Aorta (tissue), 5 donors: ENCODE data around the gene FBN2. TPM values are rescaled to one million over a fixed set of nuclear protein-coding genes. Genes with fewer than 3 reads are reported as not detected.

Experiments
- ATAC-seq: fragments of 200-7000 bp; cut with Tn5 transposase; one replicate; pipeline ENCODE4 v1.9.1; 2022; ENCODE audit warnings: moderate library complexity; ENCODE audit not compliant: low FRiP score
- DNase-seq, 2 donors: peaks; one replicate each; pipeline ENCODE4 v3.0.0-alpha.2; 2020
- H3K27ac ChIP-seq, 2 donors: one replicate each; pipeline ENCODE4 v1.5.1; 2013; ENCODE audit warnings: low read length in 2 of 2, mild to moderate bottlenecking in 2 of 2, moderate library complexity in 2 of 2, control low read depth in 1 of 2, inconsistent platforms in 1 of 2, low read depth in 1 of 2
- H3K27me3 ChIP-seq, 2 donors: one replicate each; pipeline ENCODE4 v1.6.1; 2013; ENCODE audit warnings: control low read depth in 1 of 2, low read length in 1 of 2, mild to moderate bottlenecking in 1 of 2, moderate library complexity in 1 of 2; ENCODE audit not compliant: insufficient read depth in 2 of 2, control insufficient read depth in 1 of 2
- H3K36me3 ChIP-seq, 2 donors: one replicate each; pipeline ENCODE4 v1.6.1; 2013; ENCODE audit warnings: control low read depth in 1 of 2, low read length in 1 of 2, mild to moderate bottlenecking in 1 of 2; ENCODE audit not compliant: insufficient read depth in 2 of 2, control insufficient read depth in 1 of 2
- H3K4me1 ChIP-seq, 2 donors: one replicate each; pipeline ENCODE4 v1.6.1; 2013; ENCODE audit warnings: low read length in 2 of 2, control low read depth in 1 of 2, mild to moderate bottlenecking in 1 of 2, moderate library complexity in 1 of 2; ENCODE audit not compliant: insufficient read depth in 2 of 2, control insufficient read depth in 1 of 2
- H3K4me3 ChIP-seq, 2 donors: one replicate each; pipeline ENCODE4 v1.5.1; 2013; ENCODE audit warnings: low read length in 2 of 2, control low read depth in 1 of 2, mild to moderate bottlenecking in 1 of 2
- H3K9me3 ChIP-seq: one replicate; pipeline ENCODE4 v1.6.1; 2013; ENCODE audit warnings: mild to moderate bottlenecking, low read length; ENCODE audit not compliant: control insufficient read depth
- WGBS, 2 donors: extraction: QIAGEN DNeasy Blood & Tissue Kit; methylation state at CpG; one replicate each; pipeline ENCODE4 v1.1.7; 2013; 5-methylcytosine and 5-hydroxymethylcytosine counted together
- intact Hi-C, 2 donors: fragments of 100-400 bp; cut with DNase I; formaldehyde crosslinking; loops; one replicate each; pipeline versions ENCODE4 v1.14.2 to v1.15.0; 2022
- polyA plus RNA-seq, 2 donors: library from polyadenylated mRNA; stranded (reverse); fragments of 200-250 nt; gene quantifications; one replicate each; pipeline ENCODE4 v1.2.3, GENCODE V29; 2013
- total RNA-seq, 2 donors: library from RNA; stranded (reverse); fragmentation: NEBNext Ultra II Directional; extraction: Animal tissue kit (Norgen Biotek cat#: 25700); gene quantifications; one replicate each; pipeline ENCODE4 v1.2.1, GENCODE V29; 2021
- donor health status: healthy with polysubstance abuse.
- donor health status: Bipolar disorder and iron deficiency.
- donor health status: DM: no; HTN: no; CAD: no.
- donor health status: DM: no; HTN: no; CAD: no.
- donor health status: DM: yes; HTN: yes; CAD: no.

FBN2 gene
- total and polyA plus RNA-seq, 4 donors, result 0.25 to 1.5 (median 0.84) TPM; not detected in 1

DNA sequence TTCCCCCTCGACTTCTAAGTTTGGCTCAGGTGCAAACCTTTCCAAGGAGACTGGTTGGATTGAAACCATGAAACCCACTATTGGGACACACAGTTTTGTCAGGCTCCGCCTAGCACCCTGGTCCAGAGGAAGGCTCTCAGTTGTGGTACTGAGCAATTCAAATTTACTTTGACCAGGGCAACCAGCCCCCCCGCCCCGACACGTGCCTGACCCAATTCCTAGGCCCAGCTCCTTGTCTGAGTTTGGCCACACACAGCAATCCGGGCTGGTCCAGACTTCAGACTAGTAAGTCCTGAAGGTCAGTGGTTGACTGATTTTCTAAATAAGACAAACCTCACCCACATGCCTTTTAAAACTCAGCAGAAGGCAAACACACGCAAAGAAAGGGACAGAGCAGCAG, 321.8 kb downstream of the FBN2 start:
- DNase-seq (no peak), ATAC-seq (no peak)
- Histone ChIP-seq H3K4me1 (no peaks in the 10 kb centered on the region), H3K4me3 (no peak overlapping the region), H3K27ac (no peak overlapping the region), H3K9me3 (no peaks in the 10 kb centered on the region), H3K27me3 (no peaks in the 10 kb centered on the region), H3K36me3 (no peaks in the 10 kb centered on the region)
- intact Hi-C loops, result loop anchor here in 1 of 2 donors (10.0 kb wide), 2 partner anchors 279 to 459 kb away; no protein-coding TSS in a partner anchor
- WGBS, 2 donors, result 76 to 82% methylated on average over 7 of the region's 7 CpGs

DNA sequence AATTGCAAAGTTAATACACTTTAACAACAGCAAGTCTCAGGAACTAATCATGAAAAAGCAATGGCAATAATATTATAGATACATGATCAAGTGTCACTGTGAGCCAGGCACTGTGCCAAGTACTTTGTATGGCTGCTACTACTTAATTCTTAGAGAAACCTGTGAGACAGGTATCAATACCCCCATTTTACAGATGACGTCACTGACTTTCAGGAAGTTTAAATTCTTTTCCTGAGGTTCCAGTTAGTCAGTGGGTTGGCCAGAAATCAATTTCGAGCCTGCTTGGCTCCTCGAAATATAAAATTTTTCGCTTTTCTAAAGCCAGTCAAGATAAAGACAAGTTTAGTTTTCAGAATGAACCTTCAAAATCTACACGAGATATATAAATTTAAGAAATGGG, 324.2 kb downstream of the FBN2 start:
- H3K9me3 ChIP-seq, result no peaks in the 10 kb centered on the region
- no peaks in the 10 kb centered on the region for H3K4me1 ChIP-seq
- no peak overlapping the region for H3K27ac ChIP-seq
- ATAC-seq (no peak), DNase-seq (no peak)
- intact Hi-C loops, result loop anchor here (5.0 to 10.0 kb wide), 4 partner anchors 281 to 1553 kb away; no protein-coding TSS in a partner anchor
- H3K36me3 ChIP-seq, result no peaks in the 10 kb centered on the region
- H3K27me3 ChIP-seq, result no peaks in the 10 kb centered on the region
- WGBS, 2 donors, result 60 to 68% methylated on average over 5 of the region's 5 CpGs
- H3K4me3 ChIP-seq, result no peak overlapping the region

DNA sequence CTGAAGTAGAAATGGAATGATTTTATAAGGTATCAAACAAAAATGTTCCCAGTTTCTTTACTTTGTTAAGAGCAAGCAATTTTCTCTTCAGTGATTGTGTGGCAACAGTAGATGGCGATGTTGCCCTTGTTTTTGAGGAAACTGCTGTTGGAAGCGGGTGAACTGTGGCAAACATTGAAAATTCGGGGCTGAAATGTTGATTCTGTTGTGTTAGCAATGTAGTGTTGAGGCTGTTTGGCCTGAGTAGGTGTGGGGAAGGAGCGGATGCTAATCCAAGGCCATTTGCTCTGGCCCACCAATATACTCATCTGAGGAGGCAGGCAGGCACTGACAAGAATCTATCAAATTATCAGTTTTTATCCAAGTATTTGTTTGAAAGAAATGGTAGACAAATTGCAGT, 324.7 kb downstream of the FBN2 start:
- no peak for ATAC-seq
- H3K27ac ChIP-seq, result no peak overlapping the region
- WGBS, 2 donors, result 7% methylated on average over 4 of the region's 4 CpGs
- no peaks in the 10 kb centered on the region for H3K9me3 ChIP-seq
- no peak overlapping the region for H3K4me3 ChIP-seq
- DNase-seq, result no peak
- no peaks in the 10 kb centered on the region for H3K27me3 ChIP-seq
- intact Hi-C loops, result loop anchor here (5.0 to 10.0 kb wide), 4 partner anchors 281 to 1554 kb away; no protein-coding TSS in a partner anchor
- H3K36me3 ChIP-seq, result no peaks in the 10 kb centered on the region
- no peaks in the 10 kb centered on the region for H3K4me1 ChIP-seq

- intact Hi-C loops, result loop anchor here (5.0 to 10.0 kb wide), 4 partner anchors 283 to 1555 kb away; no protein-coding TSS in a partner anchor
- DNase-seq, result no peak
These were observed 325.7 kb downstream of the FBN2 start for GRCh38 chr5:128212191-128212806.

DNA sequence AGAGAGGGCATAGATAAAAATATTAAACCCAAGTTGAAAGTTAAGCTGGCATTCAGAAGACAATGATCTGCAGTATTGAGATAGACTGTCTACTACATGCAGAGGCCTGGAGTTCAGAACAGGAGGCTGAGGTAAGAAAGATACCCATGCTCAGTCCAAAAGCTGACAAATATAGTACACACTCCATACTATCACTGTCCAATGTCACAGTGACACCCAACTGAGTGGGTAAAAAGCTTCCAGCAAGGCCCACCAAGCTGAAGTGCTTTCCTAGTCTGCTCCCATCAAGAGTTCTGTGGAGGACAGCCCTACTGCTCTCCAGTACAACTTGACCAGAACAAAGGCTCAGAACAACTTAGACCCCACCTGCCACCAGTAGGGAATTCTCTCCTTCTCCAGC, 329.6 kb downstream of the FBN2 start:
- Histone ChIP-seq H3K4me3 (no peak overlapping the region), H3K36me3 (no peaks in the 10 kb centered on the region), H3K27me3 (no peaks in the 10 kb centered on the region), H3K9me3 (no peaks in the 10 kb centered on the region), H3K27ac (no peak overlapping the region), H3K4me1 (no peaks in the 10 kb centered on the region)
- intact Hi-C loops, result no loop called here
- ATAC-seq (no peak), DNase-seq (no peak)

More at GRCh38 chr5:128212191-128212806, 325.7 kb downstream of the FBN2 start:
- H3K4me3 ChIP-seq, result no peak overlapping the region
- WGBS, 2 donors, result 65 to 77% methylated on average over 5 of the region's 5 CpGs
- no peaks in the 10 kb centered on the region for H3K9me3 ChIP-seq
- ATAC-seq, result no peak
- H3K4me1 ChIP-seq, result no peaks in the 10 kb centered on the region
- no peak overlapping the region for H3K27ac ChIP-seq
- no peaks in the 10 kb centered on the region for H3K36me3 ChIP-seq
- no peaks in the 10 kb centered on the region for H3K27me3 ChIP-seq
